Measurements from ENCODE around the gene AIFM2.
"Not testable (repeated sequence)": the region's sequence is repeated elsewhere in the genome, so short reads cannot be mapped to it uniquely, and the experiment has no call there.

The AIFM2 gene

DNA sequence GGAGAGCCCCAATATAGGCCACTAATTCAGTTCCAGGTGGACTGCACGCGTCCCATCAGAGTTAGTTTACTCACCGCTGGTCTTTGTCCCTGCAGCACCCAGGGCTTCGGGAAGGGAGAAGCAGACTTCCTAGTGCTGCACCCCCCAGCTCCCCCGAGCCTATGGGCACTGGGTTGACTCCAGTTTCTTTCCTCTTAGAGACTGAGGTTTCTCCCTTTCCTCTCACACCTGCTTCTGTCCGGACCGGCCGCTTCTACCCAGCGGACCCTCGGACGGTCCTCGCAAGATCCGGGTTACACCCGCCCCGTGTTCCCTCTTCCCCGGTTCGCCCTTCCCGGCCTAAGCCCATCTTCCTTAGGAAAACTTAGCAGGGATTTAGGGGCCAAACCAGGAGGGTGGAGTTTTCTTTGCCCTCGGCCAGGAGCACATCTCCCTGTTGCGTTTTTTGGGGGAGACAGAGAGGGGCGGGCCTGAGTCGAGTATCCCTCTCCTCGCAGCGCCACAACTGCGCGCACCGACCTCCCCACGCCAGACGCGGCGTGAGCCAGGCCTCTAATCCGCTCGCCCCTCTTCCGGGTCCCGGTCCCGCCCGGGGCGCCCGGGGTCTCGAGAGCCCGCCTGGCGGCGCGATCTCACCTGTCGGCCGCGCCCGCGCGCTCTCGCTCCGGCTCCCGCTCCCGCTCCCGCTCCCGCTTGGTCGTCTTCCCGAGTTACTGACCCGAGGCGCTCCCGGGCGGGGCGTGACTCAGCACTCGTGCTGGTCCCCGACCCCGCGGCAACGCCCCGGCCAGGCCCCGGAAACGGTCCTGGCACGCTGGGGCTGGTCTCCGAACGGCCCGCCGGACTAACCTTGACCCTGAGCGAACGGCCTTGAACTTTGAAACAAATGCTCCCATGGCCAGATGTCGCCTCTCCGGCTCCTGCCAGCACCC lies at the start of gene AIFM2:
AIFM2 (minus strand) TSS at position 728 of the 932 bp plus-strand sequence. CDS start 8,741 bp downstream, outside the sequence.
- TF ChIP-seq, protein P1, sequence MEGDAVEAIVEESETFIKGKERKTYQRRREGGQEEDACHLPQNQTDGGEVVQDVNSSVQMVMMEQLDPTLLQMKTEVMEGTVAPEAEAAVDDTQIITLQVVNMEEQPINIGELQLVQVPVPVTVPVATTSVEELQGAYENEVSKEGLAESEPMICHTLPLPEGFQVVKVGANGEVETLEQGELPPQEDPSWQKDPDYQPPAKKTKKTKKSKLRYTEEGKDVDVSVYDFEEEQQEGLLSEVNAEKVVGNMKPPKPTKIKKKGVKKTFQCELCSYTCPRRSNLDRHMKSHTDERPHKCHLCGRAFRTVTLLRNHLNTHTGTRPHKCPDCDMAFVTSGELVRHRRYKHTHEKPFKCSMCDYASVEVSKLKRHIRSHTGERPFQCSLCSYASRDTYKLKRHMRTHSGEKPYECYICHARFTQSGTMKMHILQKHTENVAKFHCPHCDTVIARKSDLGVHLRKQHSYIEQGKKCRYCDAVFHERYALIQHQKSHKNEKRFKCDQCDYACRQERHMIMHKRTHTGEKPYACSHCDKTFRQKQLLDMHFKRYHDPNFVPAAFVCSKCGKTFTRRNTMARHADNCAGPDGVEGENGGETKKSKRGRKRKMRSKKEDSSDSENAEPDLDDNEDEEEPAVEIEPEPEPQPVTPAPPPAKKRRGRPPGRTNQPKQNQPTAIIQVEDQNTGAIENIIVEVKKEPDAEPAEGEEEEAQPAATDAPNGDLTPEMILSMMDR (IDR thresholded peaks at IDR 0.05; ENCODE audit: extremely low read depth, insufficient read depth, missing control alignments) = no peak
- DNase-seq (ENCODE audit: low spot score) = peak; percentile 86
- in situ Hi-C loops (cut with MboI; ENCODE audit: low pct_unique_long_range_greater_than_20kb, low sequenced_read_pairs, unreplicated experiment) = no loop called here

GRCh38 chr10:70179209-70179608 lies 46.6 kb upstream of the AIFM2 start:
- DNase-seq (ENCODE audit: low spot score); in situ Hi-C loops (cut with MboI; ENCODE audit: low pct_unique_long_range_greater_than_20kb, low sequenced_read_pairs, unreplicated experiment): not testable (repeated sequence)

- in situ Hi-C loops (cut with MboI; ENCODE audit: low pct_unique_long_range_greater_than_20kb, low sequenced_read_pairs, unreplicated experiment) = no loop called here
- TF ChIP-seq, protein P1 (IDR thresholded peaks at IDR 0.05; ENCODE audit: extremely low read depth, insufficient read depth, missing control alignments) = no peak
- no peak for DNase-seq (ENCODE audit: low spot score)
Measured at GRCh38 chr10:70178139-70178725, 45.6 kb upstream of the AIFM2 start.

- DNase-seq (ENCODE audit: low spot score) = no peak
- in situ Hi-C loops (cut with MboI; ENCODE audit: low pct_unique_long_range_greater_than_20kb, low sequenced_read_pairs, unreplicated experiment) = no loop called here
- TF ChIP-seq, protein P1 (IDR thresholded peaks at IDR 0.05; ENCODE audit: extremely low read depth, insufficient read depth, missing control alignments) = no peak
Measured at GRCh38 chr10:70176441-70176840, 43.8 kb upstream of the AIFM2 start.

GRCh38 chr10:70175516-70175915 lies 42.9 kb upstream of the AIFM2 start:
- TF ChIP-seq, protein P1 (IDR thresholded peaks at IDR 0.05; ENCODE audit: extremely low read depth, insufficient read depth, missing control alignments) = no peak
- in situ Hi-C loops (cut with MboI; ENCODE audit: low pct_unique_long_range_greater_than_20kb, low sequenced_read_pairs, unreplicated experiment) = no loop called here
- DNase-seq (ENCODE audit: low spot score) = no peak

- TF ChIP-seq, protein P1 (IDR thresholded peaks at IDR 0.05; ENCODE audit: extremely low read depth, insufficient read depth, missing control alignments) = no peak
- in situ Hi-C loops (cut with MboI; ENCODE audit: low pct_unique_long_range_greater_than_20kb, low sequenced_read_pairs, unreplicated experiment) = no loop called here
- no peak for DNase-seq (ENCODE audit: low spot score)
Measured at GRCh38 chr10:70174058-70174741, 41.6 kb upstream of the AIFM2 start.

Measured in GM13977 (cell line).